Coronary artery (tissue), 2 donors: ENCODE results near the gene SESN1.
A peak's percentile ranks its signal among the peaks of the same experiment; 100 is the strongest.

ENCODE experiments used
- DNase-seq: peaks from one replicate; pipeline ENCODE4 v3.0.0-alpha.2; 2017; ENCODE audit warnings: low spot score
- H3K27ac ChIP-seq, 2 donors: fragments of 200-600 bp; sonication (generic); one replicate each; pipeline ENCODE4 v1.5.1; 2016 to 2019
- H3K4me3 ChIP-seq: fragments of 200-600 bp; sonication (generic); 2 replicates; pipeline ENCODE4 v1.5.1; 2016; ENCODE audit warnings: mild to moderate bottlenecking, moderate library complexity
- TF ChIP-seq, protein P1 (sequence below): fragments of 200-600 bp; sonication (generic); IDR thresholded peaks from one replicate; pipeline ENCODE4 v1.5.1; 2019; ENCODE audit warnings: antibody characterized with exemption

The SESN1 gene

DNA sequence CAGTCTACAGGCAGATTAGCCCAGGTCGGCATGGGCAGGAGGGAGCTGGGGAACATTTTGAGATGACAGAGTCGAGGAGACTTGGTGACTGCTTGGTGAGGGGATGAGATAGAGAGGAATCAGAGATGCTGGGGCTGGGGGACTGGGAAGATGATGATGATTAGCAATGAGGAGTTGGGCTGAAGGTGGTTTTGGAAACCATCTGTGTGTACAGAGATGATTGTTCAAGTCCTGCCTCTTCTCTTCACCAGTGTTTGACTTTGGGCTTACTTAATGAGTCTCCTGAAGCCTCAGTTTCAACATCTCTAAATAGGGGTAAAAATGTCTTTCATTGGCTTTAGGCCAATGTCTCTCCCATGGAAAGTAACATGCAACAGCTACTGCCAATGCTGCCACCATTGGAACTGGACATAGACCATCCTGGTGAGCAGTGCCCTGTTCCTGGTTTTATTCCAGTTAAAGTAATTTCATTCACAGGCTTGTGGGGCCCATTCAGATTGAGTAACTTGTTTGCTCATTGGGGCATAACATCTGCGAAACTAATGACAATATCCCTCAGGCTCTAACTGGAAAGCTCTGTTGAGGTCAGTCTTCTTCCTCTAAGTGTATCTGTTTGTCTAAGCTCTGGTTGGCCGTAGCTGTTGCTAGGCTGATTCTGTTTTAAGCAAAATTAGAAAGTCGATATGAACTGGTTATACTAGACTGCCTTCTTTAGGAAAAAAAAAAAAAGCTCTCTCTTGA, 147.4 kb downstream of the SESN1 start:
- TF ChIP-seq, protein P1, sequence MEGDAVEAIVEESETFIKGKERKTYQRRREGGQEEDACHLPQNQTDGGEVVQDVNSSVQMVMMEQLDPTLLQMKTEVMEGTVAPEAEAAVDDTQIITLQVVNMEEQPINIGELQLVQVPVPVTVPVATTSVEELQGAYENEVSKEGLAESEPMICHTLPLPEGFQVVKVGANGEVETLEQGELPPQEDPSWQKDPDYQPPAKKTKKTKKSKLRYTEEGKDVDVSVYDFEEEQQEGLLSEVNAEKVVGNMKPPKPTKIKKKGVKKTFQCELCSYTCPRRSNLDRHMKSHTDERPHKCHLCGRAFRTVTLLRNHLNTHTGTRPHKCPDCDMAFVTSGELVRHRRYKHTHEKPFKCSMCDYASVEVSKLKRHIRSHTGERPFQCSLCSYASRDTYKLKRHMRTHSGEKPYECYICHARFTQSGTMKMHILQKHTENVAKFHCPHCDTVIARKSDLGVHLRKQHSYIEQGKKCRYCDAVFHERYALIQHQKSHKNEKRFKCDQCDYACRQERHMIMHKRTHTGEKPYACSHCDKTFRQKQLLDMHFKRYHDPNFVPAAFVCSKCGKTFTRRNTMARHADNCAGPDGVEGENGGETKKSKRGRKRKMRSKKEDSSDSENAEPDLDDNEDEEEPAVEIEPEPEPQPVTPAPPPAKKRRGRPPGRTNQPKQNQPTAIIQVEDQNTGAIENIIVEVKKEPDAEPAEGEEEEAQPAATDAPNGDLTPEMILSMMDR = no peak
- H3K27ac ChIP-seq = peak overlapping the region; percentile 77 to 93
- H3K4me3 ChIP-seq = peak overlapping the region; percentile 16
- DNase-seq = no peak

DNA sequence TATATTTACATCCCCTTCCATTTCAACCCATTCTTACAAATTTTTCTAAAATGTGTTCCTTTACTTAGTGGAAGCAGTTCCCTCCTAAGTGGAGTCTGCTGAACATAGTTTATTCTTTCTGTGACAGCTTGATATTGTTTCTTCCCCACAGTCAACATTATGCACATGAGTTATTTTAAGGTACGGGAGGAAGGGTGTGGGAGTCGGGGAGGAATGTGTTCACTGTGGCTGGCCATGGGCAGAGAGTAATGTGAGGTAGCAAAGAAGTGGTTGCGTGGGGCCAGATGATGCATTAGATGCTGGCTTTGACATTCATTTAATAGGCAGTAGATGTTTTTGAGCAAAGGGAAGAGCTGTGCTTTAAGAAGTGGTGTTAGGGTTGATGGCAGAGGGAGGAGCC, 148.0 kb downstream of the SESN1 start:
- TF ChIP-seq, protein P1 = no peak
- Histone ChIP-seq H3K27ac (peak overlapping the region; percentile 77 to 93), H3K4me3 (peak overlapping the region; percentile 16)
- DNase-seq = no peak

DNA sequence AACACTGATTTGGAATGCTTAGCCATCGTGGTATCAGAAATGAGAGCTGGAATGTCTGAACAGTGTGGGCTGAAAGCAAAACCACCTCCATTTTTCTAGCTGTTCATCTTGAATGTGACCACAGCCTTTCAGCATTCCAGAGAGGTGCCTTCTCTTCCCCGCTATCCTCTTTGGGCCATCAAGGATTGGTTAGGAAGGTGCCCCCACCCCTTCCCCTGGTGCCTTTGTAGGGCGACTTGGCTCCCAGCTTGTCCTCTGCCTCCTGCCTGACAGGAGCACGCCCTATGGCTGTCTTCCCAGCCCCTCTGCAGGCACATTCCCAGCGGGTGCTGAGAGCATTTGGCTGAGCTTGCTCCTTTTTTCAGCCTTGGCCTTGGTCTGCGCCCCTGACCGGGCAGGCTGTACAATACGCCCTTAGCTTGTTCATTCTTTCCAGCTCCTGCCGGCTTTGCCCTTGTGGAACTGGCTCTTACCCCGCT, 148.9 kb downstream of the SESN1 start:
- Histone ChIP-seq H3K27ac (peak overlapping the region; percentile 77 to 93), H3K4me3 (peak overlapping the region; percentile 54)
- TF ChIP-seq, protein P1 = no peak
- peak; percentile 94 for DNase-seq

DNA sequence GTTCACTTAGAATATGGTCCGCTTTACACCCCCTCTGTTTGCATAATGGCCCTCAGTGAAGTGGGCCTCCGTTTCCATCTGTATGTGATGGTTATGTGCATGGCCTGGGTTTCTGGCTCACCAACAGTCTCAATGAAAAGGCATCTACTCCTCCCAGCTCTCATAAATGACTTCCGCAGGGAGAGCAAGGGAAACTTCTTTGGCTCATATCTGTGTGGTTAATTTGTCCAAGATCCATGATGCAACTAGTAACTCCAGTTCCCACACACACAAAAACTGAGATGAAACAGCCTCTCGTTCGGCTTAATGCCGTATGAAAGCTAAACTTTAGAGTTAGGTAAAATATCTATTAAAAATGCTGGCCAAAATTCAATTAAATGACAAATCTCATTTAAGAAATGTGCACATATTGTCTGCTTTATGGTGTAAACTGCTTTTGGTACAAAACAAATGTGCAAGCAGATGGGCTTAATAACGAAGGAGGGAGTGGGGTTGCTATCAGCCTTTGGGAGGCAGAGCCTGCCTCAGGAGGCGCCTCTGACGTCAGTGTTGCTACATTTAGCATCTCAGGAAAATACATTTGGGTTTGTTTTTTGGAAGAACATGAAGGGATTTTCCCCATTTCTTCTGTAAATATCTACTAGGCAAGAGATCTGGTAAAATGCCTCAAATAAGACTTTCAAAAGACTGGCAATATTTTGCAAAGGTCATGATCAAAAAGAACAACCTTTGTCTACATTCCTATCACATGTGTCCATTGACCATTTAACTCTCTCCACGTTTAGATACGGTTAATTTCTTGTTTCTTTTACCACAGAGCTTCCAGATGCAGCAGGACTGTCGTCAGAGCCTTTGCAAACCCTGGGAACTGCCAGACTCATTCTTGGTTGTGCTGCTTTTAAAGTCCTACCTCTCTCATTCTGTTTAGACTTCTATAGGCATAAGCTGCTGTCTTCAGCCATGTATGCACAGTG, 149.7 kb downstream of the SESN1 start:
- peak overlapping the region; percentile 77 to 93 for H3K27ac ChIP-seq
- peak overlapping the region; percentile 54 for H3K4me3 ChIP-seq
- no peak for DNase-seq
- TF ChIP-seq, protein P1 = no peak

DNA sequence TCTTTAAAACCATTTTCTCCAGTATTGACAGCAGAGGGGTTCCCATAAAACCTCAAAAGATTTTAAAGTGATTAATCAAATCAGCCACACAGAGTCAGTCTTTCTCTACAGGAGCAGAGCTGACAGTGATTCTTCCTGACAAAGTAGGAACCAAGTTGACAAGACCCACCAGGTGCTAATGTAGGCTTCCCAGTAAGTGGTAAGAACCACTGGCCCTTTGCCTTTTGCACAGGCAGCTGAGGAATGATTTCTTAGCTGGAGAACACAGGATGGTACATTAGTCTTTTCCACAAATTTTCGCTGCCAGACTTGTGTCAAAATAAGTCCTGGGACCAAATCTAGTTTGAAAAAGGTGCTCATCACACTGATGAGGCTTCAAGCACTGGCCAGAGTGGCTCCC, 150.6 kb downstream of the SESN1 start:
- Histone ChIP-seq H3K27ac (peak overlapping the region; percentile 77 to 93), H3K4me3 (peak overlapping the region; percentile 54)
- TF ChIP-seq, protein P1 = no peak
- no peak for DNase-seq

DNA sequence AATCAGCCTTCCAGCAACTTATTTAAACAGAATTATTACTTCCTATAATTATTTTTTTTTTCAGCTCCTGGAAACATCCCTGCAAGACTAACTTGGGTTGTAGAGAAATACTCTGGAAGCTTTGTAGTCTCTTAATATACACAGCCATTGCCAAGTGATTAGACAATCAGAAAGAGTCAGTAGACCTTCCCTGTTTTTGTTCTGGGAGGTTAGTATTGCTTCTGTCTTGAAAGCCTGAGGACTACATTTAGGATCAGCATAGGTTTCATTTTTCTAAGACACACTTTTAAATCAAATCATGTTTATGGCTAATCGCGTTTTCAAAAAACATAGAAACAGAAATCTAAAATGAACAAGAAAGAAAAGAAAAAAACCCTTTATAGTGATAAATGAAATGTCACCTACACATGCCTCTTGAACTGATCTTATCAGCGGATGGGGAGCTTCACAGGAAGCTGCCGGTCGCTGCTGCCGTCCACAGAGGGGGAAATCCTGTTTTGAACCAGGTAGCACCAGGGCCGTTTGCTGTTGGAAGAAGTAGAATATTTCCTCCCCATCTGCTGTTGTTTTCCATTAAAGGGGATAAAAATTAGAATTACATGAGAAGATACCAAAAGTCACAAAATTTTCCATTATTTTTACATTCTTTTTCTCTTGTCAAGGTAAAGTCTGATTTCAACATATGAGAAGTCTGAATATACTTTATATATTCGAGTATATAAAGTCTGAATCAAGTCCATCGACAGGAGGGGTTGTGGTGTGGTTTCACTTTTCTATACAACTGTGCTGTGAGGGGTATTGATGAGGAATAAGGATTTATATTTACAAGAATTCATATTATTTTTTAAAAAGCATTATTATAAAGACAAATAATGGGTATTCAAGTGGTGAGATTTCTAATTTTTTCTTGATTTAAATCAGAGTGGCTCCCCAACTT, 151.8 kb downstream of the SESN1 start:
- DNase-seq = no peak
- peak overlapping the region; percentile 77 to 93 for H3K27ac ChIP-seq
- H3K4me3 ChIP-seq = no peak overlapping the region
- TF ChIP-seq, protein P1 = no peak
